Neutrophil (primary cell): Measurements from ENCODE around the gene AEBP1.

Source experiments
- H3K27ac ChIP-seq: fragments of 200-600 bp; sonication (generic); 2 replicates; pipeline ENCODE4 v1.5.1; 2016; ENCODE audit warnings: mild to moderate bottlenecking, moderate library complexity
- H3K27me3 ChIP-seq: fragments of 200-600 bp; sonication (generic); 2 replicates; pipeline ENCODE4 v1.6.0; 2016; ENCODE audit warnings: mild to moderate bottlenecking
- H3K36me3 ChIP-seq: fragments of 200-600 bp; sonication (generic); 2 replicates; pipeline ENCODE4 v1.5.1; 2017
- H3K4me1 ChIP-seq, 2 experiments: fragments of 200-600 bp in 1 of 2; sonication (generic) in 1 of 2; 1 replicate in 1 of 2; 2 replicates in 1 of 2; pipeline versions ENCODE4 v1.5.1 to v1.6.1; 2013 to 2016; ENCODE audit warnings: low read depth in 1 of 2, low read length in 1 of 2, mild to moderate bottlenecking in 1 of 2, moderate library complexity in 1 of 2; ENCODE audit not compliant: control insufficient read depth in 1 of 2, insufficient read depth in 1 of 2
- H3K4me3 ChIP-seq, 2 experiments: fragments of 200-600 bp in 1 of 2; sonication (generic) in 1 of 2; 1 replicate in 1 of 2; 2 replicates in 1 of 2; pipeline ENCODE4 v1.5.1; 2013 to 2016; ENCODE audit warnings: low read depth in 1 of 2, low read length in 1 of 2, mild to moderate bottlenecking in 1 of 2, moderate library complexity in 1 of 2
- H3K9me3 ChIP-seq: fragments of 200-600 bp; sonication (generic); 2 replicates; pipeline ENCODE4 v1.5.1; 2016
- CTCF ChIP-seq: fragments of 200-600 bp; sonication (generic); IDR thresholded peaks from 2 replicates; pipeline ENCODE4 v1.5.1; 2016; ENCODE audit warnings: antibody characterized with exemption

The AEBP1 gene

DNA sequence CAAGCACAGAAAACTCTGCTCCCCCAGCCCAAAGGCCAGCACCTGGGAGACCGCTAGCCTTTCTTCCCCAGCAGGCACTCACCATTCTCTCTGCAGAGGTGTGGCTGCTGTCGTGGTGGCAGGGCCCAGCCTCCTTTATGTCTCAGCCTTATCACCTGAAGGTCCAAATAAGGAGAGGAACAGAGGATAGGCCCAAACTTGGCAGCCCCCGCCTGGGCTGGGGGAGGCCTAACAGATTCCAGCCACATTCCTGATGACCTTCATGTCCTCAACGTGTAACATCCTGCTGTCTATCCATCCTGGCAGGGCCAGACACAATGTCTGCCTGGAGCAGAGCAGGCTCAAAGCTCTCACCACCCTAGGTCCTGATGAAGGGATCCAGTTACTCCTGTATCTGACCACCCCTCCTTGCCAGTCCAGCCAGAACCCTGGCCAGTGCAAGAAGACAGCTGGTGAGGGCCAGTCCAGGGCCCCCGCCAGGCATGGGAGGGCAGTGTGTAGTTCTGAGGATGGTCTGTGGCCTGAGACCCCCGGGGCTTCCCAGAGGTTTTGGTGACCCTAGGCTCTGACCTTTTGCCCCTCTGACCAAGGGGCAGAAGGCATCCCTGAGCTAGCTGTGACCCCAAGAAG lies 37.2 kb downstream of the AEBP1 start, which contains the start of gene MYL7:
MYL7 (minus strand) TSS at position 112 of the 630 bp plus-strand sequence; CDS start at position 85, 27 bp downstream.
- no peaks in the 10 kb centered on the region for H3K36me3 ChIP-seq
- H3K9me3 ChIP-seq = no peaks in the 10 kb centered on the region
- peaks cover 49% of the 10 kb centered on the region for H3K27me3 ChIP-seq
- peaks cover 3 to 9% of the 10 kb centered on the region in 2 experiments for H3K4me1 ChIP-seq
- no peak within 1 kb of the TSS for H3K27ac ChIP-seq
- no peak within 1 kb of the TSS for H3K4me3 ChIP-seq
- no peak for TF ChIP-seq CTCF

DNA sequence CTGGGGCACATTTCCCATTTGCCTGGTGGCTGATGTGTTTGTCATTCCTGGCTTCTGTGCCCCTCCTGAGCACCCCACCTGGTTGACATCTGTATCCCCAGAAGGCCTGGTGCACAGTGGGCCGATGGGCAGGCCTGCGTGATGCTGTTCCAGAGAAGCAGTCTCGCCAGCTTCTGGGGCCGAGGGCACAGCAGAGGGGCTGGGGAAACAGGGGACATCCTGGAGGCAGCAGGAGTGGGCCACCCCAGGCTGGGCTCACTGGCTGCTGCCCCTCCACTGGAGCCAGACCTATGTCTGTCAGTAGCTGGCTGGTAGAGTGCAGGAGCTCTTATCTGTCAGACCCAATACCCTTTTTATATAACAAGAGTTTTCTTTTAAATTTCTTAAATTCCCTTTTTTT lies 37.9 kb downstream of the AEBP1 start:
- peaks cover 3 to 10% of the 10 kb centered on the region in 2 experiments for H3K4me1 ChIP-seq
- TF ChIP-seq CTCF = no peak
- no peaks in the 10 kb centered on the region for H3K9me3 ChIP-seq
- H3K27ac ChIP-seq = no peak overlapping the region
- no peaks in the 10 kb centered on the region for H3K36me3 ChIP-seq
- no peak overlapping the region for H3K4me3 ChIP-seq
- peaks cover 56% of the 10 kb centered on the region for H3K27me3 ChIP-seq

GRCh38 chr7:44143646-44144250 lies 39.6 kb downstream of the AEBP1 start:
- peaks cover 73% of the 10 kb centered on the region for H3K27me3 ChIP-seq
- H3K36me3 ChIP-seq = no peaks in the 10 kb centered on the region
- H3K27ac ChIP-seq = no peak overlapping the region
- no peak for TF ChIP-seq CTCF
- no peaks in the 10 kb centered on the region for H3K9me3 ChIP-seq
- H3K4me1 ChIP-seq = peaks cover 3 to 10% of the 10 kb centered on the region in 2 experiments
- H3K4me3 ChIP-seq = no peak overlapping the region

- H3K27me3 ChIP-seq = peaks cover 75% of the 10 kb centered on the region
- no peak overlapping the region for H3K4me3 ChIP-seq
- TF ChIP-seq CTCF = no peak
- H3K9me3 ChIP-seq = no peaks in the 10 kb centered on the region
- peaks cover 3 to 10% of the 10 kb centered on the region in 2 experiments for H3K4me1 ChIP-seq
- no peaks in the 10 kb centered on the region for H3K36me3 ChIP-seq
- no peak overlapping the region for H3K27ac ChIP-seq
Measured at GRCh38 chr7:44144426-44144967, 40.4 kb downstream of the AEBP1 start.

DNA sequence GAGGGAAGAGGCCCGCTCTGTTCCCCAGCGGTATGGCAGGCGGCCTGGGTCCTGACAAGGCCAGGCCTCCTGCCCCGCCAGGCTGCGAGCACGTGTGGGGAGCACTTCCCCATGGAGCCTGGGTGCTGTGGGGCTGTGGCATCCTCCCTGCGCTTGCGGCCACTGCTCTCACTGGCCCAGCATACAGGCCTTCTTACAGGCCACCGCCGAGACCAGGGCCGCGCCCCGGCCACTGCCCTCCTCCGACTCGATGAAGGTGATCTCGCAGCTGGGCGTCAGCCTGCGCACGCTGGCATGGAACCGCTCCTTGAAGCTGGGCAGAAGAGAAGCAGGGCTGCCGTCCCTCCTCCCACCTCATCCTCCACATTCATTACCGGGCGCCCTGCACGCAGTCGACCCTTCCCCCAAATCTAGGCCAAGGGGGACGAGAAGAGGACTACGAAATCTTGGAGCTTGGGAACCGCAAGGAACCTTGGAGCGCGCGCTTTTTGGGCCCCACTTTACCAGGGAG lies 40.9 kb downstream of the AEBP1 start:
- peaks cover 75% of the 10 kb centered on the region for H3K27me3 ChIP-seq
- no peak overlapping the region for H3K27ac ChIP-seq
- TF ChIP-seq CTCF = no peak
- no peaks in the 10 kb centered on the region for H3K36me3 ChIP-seq
- H3K4me3 ChIP-seq = no peak overlapping the region
- H3K9me3 ChIP-seq = no peaks in the 10 kb centered on the region
- H3K4me1 ChIP-seq = peaks cover 3 to 10% of the 10 kb centered on the region in 2 experiments
